ENCODE measurements around the gene TFB2M.

GRCh38 chr1:246592695-246593094 lies 26.6 kb upstream of the TFB2M start:
- TF ChIP-seq ZNF274 (IDR thresholded peaks at IDR 0.05; ENCODE audit: low read depth, low read length) = no peak
- TF ChIP-seq YY1 (IDR thresholded peaks at IDR 0.05; ENCODE audit: insufficient read depth, insufficient read length) = no peak
